ENCODE measurements around the gene SFXN3.

The SFXN3 gene

GRCh38 chr10:101054876-101055275 is 23.8 kb downstream of the SFXN3 start:
- Histone ChIP-seq H3K4me3 (ENCODE audit: low read depth in 1 of 2, low read length in 2 of 2) (no peak overlapping the region), H3K27ac (ENCODE audit: low read length) (no peak overlapping the region), H3K36me3 (ENCODE audit: control insufficient read depth in 1 of 2, insufficient read depth in 2 of 2, low read length in 2 of 2) (no peaks in the 10 kb centered on the region), H3K9me3 (ENCODE audit: control insufficient read depth in 1 of 2, low read length in 2 of 2) (no peaks in the 10 kb centered on the region), H3K4me1 (ENCODE audit: control insufficient read depth in 1 of 2, insufficient read depth in 2 of 2, low read length in 2 of 2) (peaks cover 0 to 10% of the 10 kb centered on the region in 2 donors), H3K27me3 (ENCODE audit: low read depth, low read length) (peaks cover 14% of the 10 kb centered on the region)

DNA sequence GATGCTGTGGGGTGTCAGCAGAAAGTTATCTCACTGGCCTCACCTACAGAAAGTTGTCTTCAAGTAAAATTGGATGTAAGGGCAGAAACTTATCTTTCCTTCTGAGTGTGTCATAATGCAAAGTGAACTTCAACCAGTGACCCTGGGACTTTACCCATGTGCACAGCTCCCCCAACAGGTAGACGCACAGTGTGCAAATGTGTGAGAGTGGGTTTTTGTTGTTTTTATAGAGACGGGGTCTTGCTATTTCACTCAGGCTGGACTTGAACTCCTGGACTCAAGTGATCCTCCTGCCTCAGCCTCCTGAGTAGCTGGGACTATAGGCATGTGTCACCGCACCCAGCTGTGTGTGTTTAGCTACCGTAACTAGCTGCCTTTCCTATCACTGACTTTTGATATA is 24.4 kb downstream of the SFXN3 start:
- Histone ChIP-seq H3K4me3 (ENCODE audit: low read depth in 1 of 2, low read length in 2 of 2) (no peak overlapping the region), H3K4me1 (ENCODE audit: control insufficient read depth in 1 of 2, insufficient read depth in 2 of 2, low read length in 2 of 2) (peaks cover 4 to 10% of the 10 kb centered on the region in 2 donors), H3K9me3 (ENCODE audit: control insufficient read depth in 1 of 2, low read length in 2 of 2) (no peaks in the 10 kb centered on the region), H3K27ac (ENCODE audit: low read length) (no peak overlapping the region), H3K27me3 (ENCODE audit: low read depth, low read length) (peaks cover 8% of the 10 kb centered on the region), H3K36me3 (ENCODE audit: control insufficient read depth in 1 of 2, insufficient read depth in 2 of 2, low read length in 2 of 2) (no peaks in the 10 kb centered on the region)

DNA sequence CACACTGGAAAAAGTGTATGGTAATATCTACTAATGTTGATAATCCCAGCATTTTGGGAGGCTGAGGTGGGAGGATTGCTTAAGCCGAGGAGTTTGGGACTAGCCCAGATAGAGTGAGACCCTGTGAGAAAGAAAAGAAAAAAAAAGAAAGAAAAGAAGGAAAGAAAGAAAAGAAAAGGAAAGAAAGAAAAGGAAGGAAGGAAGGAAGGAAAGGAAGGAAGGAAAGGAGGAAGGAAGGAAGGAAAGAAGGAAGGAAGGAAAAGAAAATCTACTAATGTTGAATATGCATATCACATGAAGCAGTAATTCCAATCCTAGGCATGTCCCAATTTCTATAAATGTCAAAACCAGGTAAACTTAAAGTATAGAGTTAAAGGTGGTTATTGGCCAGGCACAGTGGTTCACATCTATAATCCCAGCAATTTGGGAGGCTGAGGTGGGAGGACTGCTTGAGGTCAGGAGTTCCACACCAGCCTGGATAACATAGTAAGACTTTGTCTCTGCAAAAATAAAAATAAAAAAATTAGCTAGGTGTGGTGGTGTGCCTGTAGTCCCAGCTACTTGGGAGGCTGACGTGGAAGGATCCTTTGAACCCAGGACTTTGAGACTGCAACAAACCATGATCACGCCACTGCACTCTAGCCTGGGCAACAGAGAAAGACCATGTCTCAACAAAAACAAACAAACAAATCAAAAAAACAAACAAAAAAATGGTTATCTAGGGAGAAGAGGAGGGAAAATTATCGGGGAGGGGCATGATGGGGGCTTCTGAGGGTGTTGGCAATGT is 25.5 kb downstream of the SFXN3 start:
- Histone ChIP-seq H3K9me3 (ENCODE audit: control insufficient read depth in 1 of 2, low read length in 2 of 2) (no peaks in the 10 kb centered on the region), H3K36me3 (ENCODE audit: control insufficient read depth in 1 of 2, insufficient read depth in 2 of 2, low read length in 2 of 2) (peaks cover 0 to 7% of the 10 kb centered on the region in 2 donors), H3K4me1 (ENCODE audit: control insufficient read depth in 1 of 2, insufficient read depth in 2 of 2, low read length in 2 of 2) (peaks cover 4 to 10% of the 10 kb centered on the region in 2 donors), H3K27me3 (ENCODE audit: low read depth, low read length) (no peaks in the 10 kb centered on the region), H3K27ac (ENCODE audit: low read length) (no peak overlapping the region), H3K4me3 (ENCODE audit: low read depth in 1 of 2, low read length in 2 of 2) (no peak overlapping the region)

- peaks cover 4 to 33% of the 10 kb centered on the region in 2 donors for H3K4me1 ChIP-seq (ENCODE audit: control insufficient read depth in 1 of 2, insufficient read depth in 2 of 2, low read length in 2 of 2)
Measured at GRCh38 chr10:101060036-101060950, 29.3 kb downstream of the SFXN3 start.

DNA sequence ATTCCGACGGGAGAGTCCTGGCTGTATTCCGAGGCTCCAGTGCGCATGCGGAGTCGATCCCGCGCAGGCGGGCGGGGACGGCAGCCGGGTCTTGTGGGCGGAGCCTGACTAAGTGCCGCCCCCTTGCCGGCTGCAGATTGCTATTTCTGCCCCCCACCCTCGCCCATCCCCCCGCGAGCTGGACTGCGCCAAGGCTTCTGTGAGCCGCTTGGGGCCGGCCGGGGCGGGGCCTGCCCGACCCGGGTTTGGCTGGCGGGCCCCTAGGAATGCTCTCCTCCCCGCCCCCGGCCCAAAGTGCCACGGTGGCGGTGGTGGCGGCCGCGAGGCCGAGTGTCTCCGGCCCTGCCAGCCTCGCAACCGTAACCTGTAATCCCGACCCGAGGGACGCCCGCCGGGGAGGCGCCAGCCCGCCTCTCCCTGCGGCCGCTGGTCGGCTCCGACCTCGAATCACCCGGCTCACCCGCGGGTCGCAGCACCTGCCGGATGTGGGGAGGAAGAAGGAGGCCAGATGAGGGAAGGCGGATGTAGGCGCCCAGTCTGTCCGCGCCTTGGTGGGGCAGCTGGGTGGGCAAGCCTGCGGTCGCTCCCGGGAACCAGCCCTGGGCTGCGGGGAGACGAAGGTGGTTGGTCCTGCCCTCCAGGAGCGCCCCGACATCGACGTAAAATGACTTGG is 30.1 kb downstream of the SFXN3 start:
- Histone ChIP-seq H3K27me3 (ENCODE audit: low read depth, low read length) (no peaks in the 10 kb centered on the region), H3K4me1 (ENCODE audit: control insufficient read depth in 1 of 2, insufficient read depth in 2 of 2, low read length in 2 of 2) (peaks cover 4 to 40% of the 10 kb centered on the region in 2 donors), H3K4me3 (ENCODE audit: low read depth in 1 of 2, low read length in 2 of 2) (peak overlapping the region; percentile 82 to 92), H3K27ac (ENCODE audit: low read length) (peak overlapping the region; percentile 97), H3K9me3 (ENCODE audit: control insufficient read depth in 1 of 2, low read length in 2 of 2) (no peaks in the 10 kb centered on the region), H3K36me3 (ENCODE audit: control insufficient read depth in 1 of 2, insufficient read depth in 2 of 2, low read length in 2 of 2) (peaks cover 0 to 7% of the 10 kb centered on the region in 2 donors)

More at GRCh38 chr10:101060036-101060950, 29.3 kb downstream of the SFXN3 start:
- no peaks in the 10 kb centered on the region for H3K9me3 ChIP-seq (ENCODE audit: control insufficient read depth in 1 of 2, low read length in 2 of 2)
- H3K27me3 ChIP-seq (ENCODE audit: low read depth, low read length) = no peaks in the 10 kb centered on the region
- H3K27ac ChIP-seq (ENCODE audit: low read length) = peak overlapping the region; percentile 97
- H3K4me3 ChIP-seq (ENCODE audit: low read depth in 1 of 2, low read length in 2 of 2) = peak overlapping the region; percentile 82 to 92
- H3K36me3 ChIP-seq (ENCODE audit: control insufficient read depth in 1 of 2, insufficient read depth in 2 of 2, low read length in 2 of 2) = peaks cover 0 to 7% of the 10 kb centered on the region in 2 donors

- Histone ChIP-seq H3K36me3 (ENCODE audit: control insufficient read depth in 1 of 2, insufficient read depth in 2 of 2, low read length in 2 of 2) (peaks cover 0 to 7% of the 10 kb centered on the region in 2 donors), H3K4me1 (ENCODE audit: control insufficient read depth in 1 of 2, insufficient read depth in 2 of 2, low read length in 2 of 2) (peaks cover 4 to 46% of the 10 kb centered on the region in 2 donors), H3K4me3 (ENCODE audit: low read depth in 1 of 2, low read length in 2 of 2) (peak within 1 kb of the TSS; percentile 82 to 92), H3K27ac (ENCODE audit: low read length) (peak within 1 kb of the TSS; percentile 97), H3K27me3 (ENCODE audit: low read depth, low read length) (no peaks in the 10 kb centered on the region), H3K9me3 (ENCODE audit: control insufficient read depth in 1 of 2, low read length in 2 of 2) (no peaks in the 10 kb centered on the region)
Measured at GRCh38 chr10:101061624-101062231, 30.7 kb downstream of the SFXN3 start, which contains the start of gene KAZALD1. Gene KAZALD1 (plus strand): TSS chr10:101061989. CDS start chr10:101062593, 604 bp downstream.

- Histone ChIP-seq H3K4me3 (ENCODE audit: low read depth in 1 of 2, low read length in 2 of 2) (peak overlapping the region; percentile 82 to 92), H3K27ac (ENCODE audit: low read length) (peak overlapping the region; percentile 97), H3K36me3 (ENCODE audit: control insufficient read depth in 1 of 2, insufficient read depth in 2 of 2, low read length in 2 of 2) (peaks cover 0 to 7% of the 10 kb centered on the region in 2 donors), H3K9me3 (ENCODE audit: control insufficient read depth in 1 of 2, low read length in 2 of 2) (no peaks in the 10 kb centered on the region), H3K27me3 (ENCODE audit: low read depth, low read length) (peaks cover 3% of the 10 kb centered on the region), H3K4me1 (ENCODE audit: control insufficient read depth in 1 of 2, insufficient read depth in 2 of 2, low read length in 2 of 2) (peaks cover 4 to 52% of the 10 kb centered on the region in 2 donors)
Measured at GRCh38 chr10:101062232-101063049, 31.4 kb downstream of the SFXN3 start.

DNA sequence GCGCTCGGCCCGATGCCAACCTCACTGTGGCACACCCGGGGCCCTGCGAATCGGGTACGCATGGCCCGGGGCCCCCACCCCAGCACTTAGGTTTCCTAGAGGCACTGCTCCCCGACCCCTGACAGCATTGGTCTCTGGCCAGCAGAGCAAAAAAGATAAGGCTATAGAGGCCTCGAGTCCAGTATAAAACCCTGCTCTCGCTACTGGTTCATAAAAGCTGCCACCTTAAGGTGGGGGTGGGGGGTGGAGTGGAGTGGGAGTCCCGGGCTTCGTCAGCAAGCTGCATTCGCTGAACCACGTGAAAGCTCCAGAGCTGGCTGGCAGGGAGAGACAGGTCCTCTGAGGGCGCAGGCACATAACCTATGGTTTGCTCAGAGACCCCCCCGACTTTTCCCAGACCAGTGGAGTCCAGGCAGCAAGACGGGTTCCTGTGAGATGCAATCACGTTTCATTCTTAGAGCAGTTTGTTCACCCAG is 32.1 kb downstream of the SFXN3 start:
- peaks cover 4 to 56% of the 10 kb centered on the region in 2 donors for H3K4me1 ChIP-seq (ENCODE audit: control insufficient read depth in 1 of 2, insufficient read depth in 2 of 2, low read length in 2 of 2)
- peaks cover 4% of the 10 kb centered on the region for H3K27me3 ChIP-seq (ENCODE audit: low read depth, low read length)
- H3K4me3 ChIP-seq (ENCODE audit: low read depth in 1 of 2, low read length in 2 of 2) = peak overlapping the region in 1 of 2 donors; percentile 92
- H3K27ac ChIP-seq (ENCODE audit: low read length) = no peak overlapping the region
- H3K9me3 ChIP-seq (ENCODE audit: control insufficient read depth in 1 of 2, low read length in 2 of 2) = no peaks in the 10 kb centered on the region
- H3K36me3 ChIP-seq (ENCODE audit: control insufficient read depth in 1 of 2, insufficient read depth in 2 of 2, low read length in 2 of 2) = peaks cover 0 to 7% of the 10 kb centered on the region in 2 donors

GRCh38 chr10:101063548-101064414 is 32.7 kb downstream of the SFXN3 start:
- Histone ChIP-seq H3K9me3 (ENCODE audit: control insufficient read depth in 1 of 2, low read length in 2 of 2) (no peaks in the 10 kb centered on the region), H3K27ac (ENCODE audit: low read length) (no peak overlapping the region), H3K4me1 (ENCODE audit: control insufficient read depth in 1 of 2, insufficient read depth in 2 of 2, low read length in 2 of 2) (peaks cover 4 to 56% of the 10 kb centered on the region in 2 donors)

More at GRCh38 chr10:101063548-101064414, 32.7 kb downstream of the SFXN3 start:
- Histone ChIP-seq H3K27me3 (ENCODE audit: low read depth, low read length) (peaks cover 4% of the 10 kb centered on the region), H3K4me3 (ENCODE audit: low read depth in 1 of 2, low read length in 2 of 2) (no peak overlapping the region), H3K36me3 (ENCODE audit: control insufficient read depth in 1 of 2, insufficient read depth in 2 of 2, low read length in 2 of 2) (peaks cover 0 to 7% of the 10 kb centered on the region in 2 donors)

Data from muscle layer of duodenum (tissue), 2 donors.